GM12864 (cell line): ENCODE results near the gene PCDHA6.
"Not testable (repeated sequence)": the region's sequence is repeated elsewhere in the genome, so short reads cannot be mapped to it uniquely, and the experiment has no call there.

Source experiments
- DNase-seq: peaks from one replicate; pipeline ENCODE4 v3.0.0-alpha.2; 2011; ENCODE audit warnings: low read depth
- H3K4me3 ChIP-seq: 2 replicates; pipeline ENCODE4 v1.5.1; 2011; ENCODE audit warnings: mild to moderate bottlenecking, low read depth, low read length, control low read depth
- TF ChIP-seq, protein P1 (sequence below): IDR thresholded peaks from 2 replicates; pipeline ENCODE4 v1.5.1; 2011; ENCODE audit warnings: low read depth, mild to moderate bottlenecking, moderate library complexity, low read length, control low read depth, inconsistent platforms; ENCODE audit errors: missing control alignments

Gene PCDHA6

DNA sequence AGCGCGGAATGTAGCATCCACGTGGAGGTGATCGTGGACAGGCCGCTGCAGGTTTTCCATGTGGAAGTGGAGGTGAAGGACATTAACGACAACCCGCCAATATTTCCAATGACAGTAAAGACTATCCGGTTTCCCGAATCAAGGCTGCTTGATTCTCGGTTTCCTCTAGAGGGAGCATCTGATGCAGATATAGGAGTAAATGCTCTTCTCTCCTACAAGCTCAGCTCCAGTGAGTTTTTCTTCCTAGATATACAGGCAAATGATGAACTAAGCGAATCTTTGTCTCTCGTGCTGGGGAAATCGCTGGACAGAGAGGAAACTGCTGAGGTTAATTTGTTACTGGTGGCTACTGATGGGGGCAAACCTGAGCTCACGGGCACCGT lies 32.5 kb upstream of the PCDHA6 start:
- no peak overlapping the region for H3K4me3 ChIP-seq
- no peak for DNase-seq

DNA sequence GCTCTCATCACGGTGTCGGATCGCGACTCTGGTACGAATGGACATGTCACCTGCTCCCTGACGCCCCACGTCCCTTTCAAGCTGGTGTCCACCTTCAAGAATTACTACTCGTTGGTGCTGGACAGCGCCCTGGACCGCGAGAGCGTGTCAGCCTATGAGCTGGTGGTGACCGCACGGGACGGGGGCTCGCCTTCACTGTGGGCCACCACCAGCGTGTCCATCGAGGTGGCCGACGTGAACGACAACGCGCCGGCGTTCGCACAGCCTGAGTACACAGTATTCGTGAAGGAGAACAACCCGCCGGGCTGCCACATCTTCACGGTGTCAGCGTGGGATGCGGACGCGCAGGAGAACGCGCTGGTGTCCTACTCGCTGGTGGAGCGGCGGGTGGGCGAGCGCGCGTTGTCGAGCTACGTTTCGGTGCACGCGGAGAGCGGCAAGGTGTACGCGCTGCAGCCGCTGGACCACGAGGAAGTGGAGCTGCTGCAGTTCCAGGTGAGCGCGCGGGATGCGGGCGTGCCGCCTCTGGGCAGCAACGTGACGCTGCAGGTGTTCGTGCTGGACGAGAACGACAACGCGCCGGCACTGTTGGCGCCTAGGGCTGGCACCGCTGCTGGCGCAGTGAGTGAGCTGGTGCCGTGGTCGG lies 31.6 kb upstream of the PCDHA6 start:
- not testable (repeated sequence) for H3K4me3 ChIP-seq, DNase-seq

More for the DNA sequence above, 32.5 kb upstream of the PCDHA6 start:
- TF ChIP-seq, protein P1, sequence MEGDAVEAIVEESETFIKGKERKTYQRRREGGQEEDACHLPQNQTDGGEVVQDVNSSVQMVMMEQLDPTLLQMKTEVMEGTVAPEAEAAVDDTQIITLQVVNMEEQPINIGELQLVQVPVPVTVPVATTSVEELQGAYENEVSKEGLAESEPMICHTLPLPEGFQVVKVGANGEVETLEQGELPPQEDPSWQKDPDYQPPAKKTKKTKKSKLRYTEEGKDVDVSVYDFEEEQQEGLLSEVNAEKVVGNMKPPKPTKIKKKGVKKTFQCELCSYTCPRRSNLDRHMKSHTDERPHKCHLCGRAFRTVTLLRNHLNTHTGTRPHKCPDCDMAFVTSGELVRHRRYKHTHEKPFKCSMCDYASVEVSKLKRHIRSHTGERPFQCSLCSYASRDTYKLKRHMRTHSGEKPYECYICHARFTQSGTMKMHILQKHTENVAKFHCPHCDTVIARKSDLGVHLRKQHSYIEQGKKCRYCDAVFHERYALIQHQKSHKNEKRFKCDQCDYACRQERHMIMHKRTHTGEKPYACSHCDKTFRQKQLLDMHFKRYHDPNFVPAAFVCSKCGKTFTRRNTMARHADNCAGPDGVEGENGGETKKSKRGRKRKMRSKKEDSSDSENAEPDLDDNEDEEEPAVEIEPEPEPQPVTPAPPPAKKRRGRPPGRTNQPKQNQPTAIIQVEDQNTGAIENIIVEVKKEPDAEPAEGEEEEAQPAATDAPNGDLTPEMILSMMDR, result no peak

DNA sequence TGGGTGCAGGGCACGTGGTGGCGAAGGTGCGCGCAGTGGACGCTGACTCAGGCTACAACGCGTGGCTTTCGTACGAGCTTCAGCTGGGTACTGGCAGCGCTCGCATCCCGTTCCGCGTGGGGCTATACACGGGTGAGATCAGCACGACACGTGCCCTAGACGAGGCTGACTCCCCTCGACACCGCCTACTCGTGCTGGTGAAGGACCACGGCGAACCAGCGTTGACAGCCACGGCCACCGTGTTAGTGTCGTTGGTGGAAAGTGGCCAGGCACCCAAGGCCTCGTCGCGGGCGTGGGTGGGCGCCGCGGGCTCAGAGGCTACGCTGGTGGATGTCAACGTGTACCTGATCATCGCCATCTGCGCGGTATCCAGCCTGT lies 31.1 kb upstream of the PCDHA6 start:
- H3K4me3 ChIP-seq, result no peak overlapping the region
- DNase-seq, result no peak
- TF ChIP-seq, protein P1, result no peak

DNA sequence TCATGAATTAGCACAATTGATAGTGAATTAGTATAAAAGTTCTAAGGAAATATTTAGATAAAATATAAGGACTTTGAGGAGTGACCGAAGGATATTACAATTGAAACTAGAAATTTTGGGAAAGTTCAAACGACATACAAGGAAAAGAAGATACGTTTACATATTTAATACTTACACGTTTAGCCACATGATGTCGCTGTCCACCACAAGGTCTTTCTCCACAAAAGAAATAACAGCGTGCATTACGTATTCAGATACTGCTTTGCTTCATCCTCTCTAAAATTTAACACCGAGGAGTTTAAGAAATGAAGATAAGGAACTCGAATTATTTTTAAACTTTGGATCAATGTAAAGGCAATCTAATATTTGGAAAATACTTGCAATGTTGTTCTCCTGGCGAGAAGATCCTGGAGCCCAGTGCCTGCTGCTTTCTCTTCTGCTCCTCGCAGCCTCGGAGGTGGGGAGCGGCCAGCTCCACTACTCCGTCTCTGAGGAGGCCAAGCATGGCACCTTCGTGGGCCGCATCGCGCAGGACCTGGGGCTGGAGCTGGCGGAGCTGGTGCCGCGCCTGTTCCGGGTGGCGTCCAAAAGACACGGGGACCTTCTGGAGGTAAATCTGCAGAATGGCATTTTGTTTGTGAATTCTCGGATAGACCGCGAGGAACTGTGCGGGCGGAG lies 26.8 kb upstream of the PCDHA6 start, which contains the start of gene PCDHA3:
PCDHA3 (plus strand) TSS at position 242 of the 678 bp plus-strand sequence.
- DNase-seq, result no peak
- TF ChIP-seq, protein P1, result no peak
- H3K4me3 ChIP-seq, result no peak within 1 kb of the TSS

DNA sequence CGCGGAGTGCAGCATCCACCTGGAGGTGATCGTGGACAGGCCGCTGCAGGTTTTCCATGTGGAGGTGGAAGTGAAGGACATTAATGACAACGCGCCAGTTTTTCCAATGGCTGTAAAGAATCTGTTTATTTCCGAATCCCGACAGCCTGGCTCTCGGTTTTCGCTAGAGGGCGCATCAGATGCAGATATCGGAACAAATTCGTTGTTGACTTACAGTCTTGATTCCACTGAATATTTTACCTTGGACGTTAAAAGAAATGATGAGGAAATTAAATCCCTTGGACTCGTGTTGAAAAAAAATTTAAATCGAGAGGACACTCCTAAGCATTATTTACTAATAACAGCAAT lies 26.3 kb upstream of the PCDHA6 start:
- DNase-seq, result no peak
- no peak overlapping the region for H3K4me3 ChIP-seq
- TF ChIP-seq, protein P1, result no peak

DNA sequence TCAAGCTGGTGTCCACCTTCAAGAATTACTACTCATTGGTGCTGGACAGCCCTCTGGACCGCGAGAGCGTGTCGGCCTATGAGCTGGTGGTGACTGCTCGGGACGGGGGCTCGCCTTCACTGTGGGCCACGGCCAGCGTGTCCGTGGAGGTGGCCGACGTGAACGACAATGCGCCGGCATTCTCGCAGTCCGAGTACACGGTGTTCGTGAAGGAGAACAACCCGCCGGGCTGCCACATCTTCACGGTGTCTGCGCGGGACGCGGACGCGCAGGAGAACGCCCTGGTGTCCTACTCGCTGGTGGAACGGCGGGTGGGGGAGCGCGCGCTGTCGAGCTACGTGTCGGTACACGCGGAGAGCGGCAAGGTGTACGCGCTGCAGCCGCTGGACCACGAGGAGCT lies 25.4 kb upstream of the PCDHA6 start:
- DNase-seq, H3K4me3 ChIP-seq: not testable (repeated sequence)

DNA sequence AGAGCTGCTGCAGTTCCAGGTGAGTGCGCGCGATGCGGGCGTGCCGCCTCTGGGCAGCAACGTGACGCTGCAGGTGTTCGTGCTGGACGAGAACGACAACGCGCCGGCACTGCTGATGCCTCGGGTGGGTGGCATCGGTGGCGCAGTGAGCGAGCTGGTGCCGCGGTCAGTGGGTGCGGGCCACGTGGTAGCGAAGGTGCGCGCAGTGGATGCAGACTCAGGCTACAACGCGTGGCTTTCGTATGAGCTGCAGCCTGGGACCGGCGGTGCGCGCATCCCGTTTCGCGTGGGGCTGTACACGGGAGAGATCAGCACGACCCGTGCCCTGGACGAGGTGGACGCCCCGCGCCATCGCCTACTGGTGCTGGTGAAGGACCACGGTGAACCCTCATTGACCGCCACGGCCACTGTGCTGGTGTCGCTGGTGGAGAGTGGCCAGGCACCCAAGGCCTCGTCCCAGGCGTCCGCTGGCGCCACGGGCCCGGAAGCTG lies 24.9 kb upstream of the PCDHA6 start:
- no peak for DNase-seq
- H3K4me3 ChIP-seq, result no peak overlapping the region
- TF ChIP-seq, protein P1, result no peak
